SK-N-SH (cell line): ENCODE measurements around the gene PLAGL1. TPM values are rescaled to one million over a fixed set of nuclear protein-coding genes. Genes with fewer than 3 reads are reported as not detected.

Experiments used
- CTCF ChIA-PET: fragments of 300-600, 350-600 bp; formaldehyde crosslinking; extraction: SDS; loops from one replicate; lab custom pipeline; 2021; lab: Yijun Ruan, JAX
- POLR2A ChIA-PET: fragments of 350-600 bp; sonication (Branson Sonifier 250); formaldehyde crosslinking; extraction: SDS; loops from one replicate; lab custom pipeline; 2020; ENCODE audit warnings: antibody characterized with exemption, inconsistent platforms; lab: Yijun Ruan, JAX
- DNase-seq: peaks from one replicate; pipeline ENCODE4 v3.0.0; 2012
- H2AFZ ChIP-seq: fragments of 200-600 bp; sonication (generic); 2 replicates; pipeline ENCODE4 v1.8.1; 2016; ENCODE audit warnings: antibody characterized with exemption, mild to moderate bottlenecking, low read depth
- H3F3A ChIP-seq: fragments of 200-600 bp; sonication (generic); replicated peaks from 2 replicates; pipeline ENCODE3; 2016; ENCODE audit warnings: antibody characterized with exemption, mild to moderate bottlenecking; ENCODE audit not compliant: insufficient read depth
- H3K27ac ChIP-seq, 2 experiments: fragments of 200-500 bp in 1 of 2; fragments of 200-600 bp in 1 of 2; sonication (Bioruptor generic) in 1 of 2; sonication (generic), shearing (Covaris generic) in 1 of 2; 2 replicates each; pipeline versions ENCODE4 v1.5.1 to v1.6.1; 2014 to 2016; ENCODE audit warnings: low read depth in 2 of 2, inconsistent platforms in 1 of 2, low read length in 1 of 2, mild to moderate bottlenecking in 1 of 2, mixed read lengths in 1 of 2
- H3K27me3 ChIP-seq: fragments of 200-600 bp; sonication (generic), shearing (Covaris generic); 2 replicates; pipeline ENCODE4 v1.6.1; 2016; ENCODE audit warnings: mixed run types; ENCODE audit not compliant: insufficient read depth
- H3K36me3 ChIP-seq, 2 experiments: fragments of 200-500 bp in 1 of 2; fragments of 200-600 bp in 1 of 2; sonication (Bioruptor generic) in 1 of 2; sonication (generic) in 1 of 2; replicated peaks in 1 of 2; 2 replicates each; pipeline versions ENCODE3 to v1.5.1; 2014 to 2016; ENCODE audit warnings: low read length in 1 of 2, mild to moderate bottlenecking in 1 of 2; ENCODE audit not compliant: insufficient read depth in 2 of 2, control insufficient read depth in 1 of 2
- H3K4me1 ChIP-seq, 2 experiments: fragments of 200-500 bp in 1 of 2; fragments of 200-600 bp in 1 of 2; sonication (Bioruptor generic) in 1 of 2; sonication (generic), shearing (Covaris generic) in 1 of 2; 2 replicates each; pipeline versions ENCODE4 v1.5.1 to v1.6.1; 2014 to 2016; ENCODE audit warnings: low read depth in 1 of 2, low read length in 1 of 2, mixed run types in 1 of 2; ENCODE audit not compliant: insufficient read depth in 2 of 2, control insufficient read depth in 1 of 2
- H3K4me2 ChIP-seq: fragments of 200-600 bp; sonication (generic), shearing (Covaris generic); 2 replicates; pipeline ENCODE4 v1.6.1; 2017; ENCODE audit warnings: mixed run types
- H3K4me3 ChIP-seq, 2 experiments: fragments of 200-500 bp in 1 of 2; fragments of 200-600 bp in 1 of 2; sonication (Bioruptor generic) in 1 of 2; sonication (generic), shearing (Covaris generic) in 1 of 2; 2 replicates each; pipeline versions ENCODE4 v1.5.1 to v1.8.1; 2014 to 2016; ENCODE audit warnings: low read depth in 2 of 2, inconsistent platforms in 1 of 2, low read length in 1 of 2, mild to moderate bottlenecking in 1 of 2, mixed read lengths in 1 of 2, moderate library complexity in 1 of 2
- H3K79me2 ChIP-seq: fragments of 200-600 bp; sonication (generic); 2 replicates; pipeline ENCODE4 v1.8.1; 2017; ENCODE audit warnings: mild to moderate bottlenecking; ENCODE audit not compliant: insufficient read depth
- H3K9ac ChIP-seq: fragments of 200-600 bp; sonication (generic); 2 replicates; pipeline ENCODE4 v1.6.1; 2017; ENCODE audit warnings: mixed run types
- H3K9me2 ChIP-seq: fragments of 200-600 bp; sonication (generic); 2 replicates; pipeline ENCODE4 v1.6.1; 2017; ENCODE audit warnings: mixed run types
- H3K9me3 ChIP-seq: fragments of 200-600 bp; sonication (generic); 2 replicates; pipeline ENCODE4 v1.6.1; 2017; ENCODE audit warnings: mixed run types, mild to moderate bottlenecking, moderate library complexity
- H4K20me1 ChIP-seq: fragments of 200-600 bp; sonication (generic); 2 replicates; pipeline ENCODE4 v1.6.1; 2017; ENCODE audit warnings: mild to moderate bottlenecking, mixed run types; ENCODE audit not compliant: insufficient read depth
- CHD2 ChIP-seq: fragments of 150-350 bp; IDR thresholded peaks from 2 replicates; pipeline ENCODE4 v1.6.1; 2018; ENCODE audit warnings: low read length; ENCODE audit not compliant: partially characterized antibody
- CTCF ChIP-seq: fragments of 200-600 bp; sonication (generic); IDR thresholded peaks from 2 replicates; pipeline ENCODE4 v1.6.1; 2017; ENCODE audit warnings: antibody characterized with exemption, mild to moderate bottlenecking, moderate library complexity
- ELF1 ChIP-seq: IDR thresholded peaks from 2 replicates; pipeline ENCODE4 v1.4.0; 2012
- EZH2phosphoT487 ChIP-seq: fragments of 200-600 bp; sonication (generic); IDR thresholded peaks from 2 replicates; pipeline ENCODE4 v1.6.1; 2017; ENCODE audit warnings: low read depth, mixed run types, mild to moderate bottlenecking, antibody characterized with exemption, moderate library complexity, borderline replicate concordance
- FOSL2 ChIP-seq: IDR thresholded peaks from 2 replicates; pipeline ENCODE4 v1.4.0; 2012; ENCODE audit warnings: low read depth, mild to moderate bottlenecking, moderate library complexity, borderline replicate concordance
- FOXJ3 ChIP-seq: sonication (generic); formaldehyde crosslinking; IDR thresholded peaks from 2 replicates; pipeline ENCODE4 v1.5.1; 2020; ENCODE audit warnings: mild to moderate bottlenecking, missing genetic modification reagents
- FOXM1 ChIP-seq: IDR thresholded peaks from 2 replicates; pipeline ENCODE4 v1.4.0; 2012; ENCODE audit warnings: low read depth, mild to moderate bottlenecking
- JUND ChIP-seq: IDR thresholded peaks from 2 replicates; pipeline ENCODE4 v1.4.0; 2012
- MXI1 ChIP-seq: IDR thresholded peaks from 2 replicates; pipeline ENCODE4 v1.6.1; 2012; ENCODE audit warnings: mild to moderate bottlenecking, low read depth, low read length, improper control_type of control experiment
- NFIC ChIP-seq: IDR thresholded peaks from 2 replicates; pipeline ENCODE4 v1.4.0; 2012; ENCODE audit warnings: borderline replicate concordance
- NRF1 ChIP-seq: IDR thresholded peaks from 2 replicates; pipeline ENCODE4 v1.6.1; 2012; ENCODE audit warnings: low read depth, mild to moderate bottlenecking, low read length
- POLR2AphosphoS5 ChIP-seq: IDR thresholded peaks from 2 replicates; pipeline ENCODE4 v1.6.1; 2012; ENCODE audit warnings: low read depth, low read length
- RAD21 ChIP-seq: IDR thresholded peaks from 2 replicates; pipeline ENCODE4 v1.6.1; 2012; ENCODE audit warnings: mild to moderate bottlenecking, low read length
- RXRA ChIP-seq: IDR thresholded peaks from 2 replicates; pipeline ENCODE4 v1.4.0; 2012; ENCODE audit warnings: low read depth, mild to moderate bottlenecking, borderline replicate concordance
- SIN3A ChIP-seq: IDR thresholded peaks from 2 replicates; pipeline ENCODE4 v1.6.1; 2012; ENCODE audit warnings: low read depth, mild to moderate bottlenecking, low read length, moderate library complexity, borderline replicate concordance
- SMC3 ChIP-seq: IDR thresholded peaks from 2 replicates; pipeline ENCODE4 v1.6.1; 2012; ENCODE audit warnings: low read depth, low read length, improper control_type of control experiment
- TCF12 ChIP-seq: IDR thresholded peaks from 2 replicates; pipeline ENCODE4 v1.4.0; 2012
- USF1 ChIP-seq: IDR thresholded peaks from 2 replicates; pipeline ENCODE4 v1.4.0; 2012; ENCODE audit warnings: low read depth, borderline replicate concordance
- YY1 ChIP-seq: IDR thresholded peaks from 2 replicates; pipeline ENCODE4 v1.4.0; 2012; ENCODE audit warnings: low read depth, mild to moderate bottlenecking
- WGBS: methylation state at CpG from one replicate; pipeline ENCODE4 v1.1.6; 2017; ENCODE audit warnings: low lambda C conversion rate; 5-methylcytosine and 5-hydroxymethylcytosine counted together
- polyA plus RNA-seq, 3 experiments: library from polyadenylated mRNA; depleted of rRNA; stranded (reverse); fragments of >200 nt; gene quantifications; 2 replicates each; pipeline ENCODE4 v1.2.3, GENCODE V29; 2012
- TF ChIP-seq, protein P1 (sequence below): fragments of 150-350 bp; IDR thresholded peaks from 2 replicates; pipeline ENCODE4 v1.6.1; 2017; ENCODE audit warnings: antibody characterized with exemption, low read length, low read depth, borderline replicate concordance
- TF ChIP-seq, protein P2 (sequence below): fragments of 150-350 bp; IDR thresholded peaks from 2 replicates; pipeline ENCODE4 v1.6.1; 2016; ENCODE audit warnings: mild to moderate bottlenecking, low read depth, low read length

PLAGL1 gene
- polyA plus RNA-seq, 1 of the 3 experiments (the other 2 are of a cell fraction): 25.8 TPM

DNA sequence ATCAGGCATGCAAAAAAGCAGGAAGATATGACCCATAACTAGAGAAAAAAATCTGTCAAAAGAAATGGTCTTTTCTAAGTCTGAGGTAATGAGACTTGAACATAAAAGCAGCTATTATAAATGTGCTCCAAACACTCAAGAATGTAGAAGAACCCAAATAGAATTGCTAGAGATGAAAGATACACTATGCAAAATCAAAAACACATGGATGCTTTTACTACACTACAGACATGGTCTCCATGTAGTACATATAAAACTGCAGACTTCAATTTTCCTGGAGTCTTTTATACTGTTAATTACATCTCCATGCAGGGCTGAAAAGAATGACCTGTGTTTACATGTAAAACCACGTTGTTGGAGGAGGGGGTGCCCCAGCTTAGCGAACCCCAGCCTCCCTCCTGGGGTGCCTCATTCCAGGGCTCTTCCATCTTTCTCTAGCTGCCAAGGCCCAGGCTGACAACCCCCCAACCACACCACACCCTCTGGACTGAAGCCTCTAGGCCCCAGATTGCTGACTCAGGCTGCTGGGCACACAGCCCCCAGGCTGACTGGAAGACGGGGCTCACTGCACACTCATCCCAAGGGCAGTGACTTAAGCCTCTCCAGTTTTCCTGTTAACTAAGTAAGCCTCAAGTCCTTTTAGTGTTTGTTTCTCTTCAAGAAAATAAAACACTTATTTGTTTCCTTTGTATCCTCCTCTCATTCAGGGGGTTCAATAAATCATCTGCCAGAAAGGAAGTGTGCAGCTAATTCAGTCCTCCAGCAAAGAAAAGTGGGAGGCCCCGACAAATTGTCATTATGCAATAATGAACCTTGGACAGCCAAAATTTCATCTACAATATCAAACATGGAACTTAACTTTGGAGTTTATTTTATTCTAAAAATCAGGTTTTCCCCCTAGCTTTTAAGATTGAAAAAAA lies 26.0 kb upstream of the PLAGL1 start:
- TF ChIP-seq POLR2AphosphoS5: no peak
- TF ChIP-seq FOXM1: no peak
- no peak for TF ChIP-seq SIN3A
- TF ChIP-seq MXI1: no peak
- TF ChIP-seq CHD2: no peak
- no peak for TF ChIP-seq YY1
- TF ChIP-seq TCF12: no peak
- no peak for DNase-seq
- H3K27ac ChIP-seq: no peak overlapping the region
- H2AFZ ChIP-seq: no peak overlapping the region
- H3F3A ChIP-seq: no peaks in the 10 kb centered on the region
- H3K9me2 ChIP-seq: no peaks in the 10 kb centered on the region
- H3K9me3 ChIP-seq: no peaks in the 10 kb centered on the region
- ChIA-PET CTCF (interaction anchor here (0.7 kb wide), 1 partner anchor 20 kb away, joined by 3 read pairs; no protein-coding TSS in a partner anchor), POLR2A (no interaction called here)
- no peaks in the 10 kb centered on the region for H3K4me1 ChIP-seq
- H3K4me2 ChIP-seq: no peak overlapping the region
- no peaks in the 10 kb centered on the region for H3K79me2 ChIP-seq
- no peaks in the 10 kb centered on the region for H4K20me1 ChIP-seq
- H3K27me3 ChIP-seq: no peaks in the 10 kb centered on the region
- WGBS: 17% methylated on average over 3 of the region's 4 CpGs
- H3K9ac ChIP-seq: no peak overlapping the region
- H3K4me3 ChIP-seq: no peak overlapping the region
- H3K36me3 ChIP-seq: no peaks in the 10 kb centered on the region

GRCh38 chr6:144029452-144029851 lies 21.4 kb upstream of the PLAGL1 start:
- Histone ChIP-seq H3K9me2 (no peaks in the 10 kb centered on the region), H3K36me3 (no peaks in the 10 kb centered on the region), H4K20me1 (no peaks in the 10 kb centered on the region), H3K79me2 (no peaks in the 10 kb centered on the region), H3K9ac (no peak overlapping the region), H3F3A (no peaks in the 10 kb centered on the region), H3K9me3 (no peaks in the 10 kb centered on the region), H3K4me2 (no peak overlapping the region), H2AFZ (no peak overlapping the region), H3K27ac (no peak overlapping the region), H3K4me3 (no peak overlapping the region), H3K4me1 (no peaks in the 10 kb centered on the region), H3K27me3 (no peaks in the 10 kb centered on the region)
- POLR2A ChIA-PET: no interaction called here
- DNase-seq: no peak
- CTCF ChIA-PET: interaction anchor here (1.9 kb wide), 1 partner anchor 16 kb away, joined by 6 read pairs; no protein-coding TSS in a partner anchor
- 59% methylated on average over 3 of the region's 3 CpGs for WGBS
- TF ChIP-seq, protein P1, sequence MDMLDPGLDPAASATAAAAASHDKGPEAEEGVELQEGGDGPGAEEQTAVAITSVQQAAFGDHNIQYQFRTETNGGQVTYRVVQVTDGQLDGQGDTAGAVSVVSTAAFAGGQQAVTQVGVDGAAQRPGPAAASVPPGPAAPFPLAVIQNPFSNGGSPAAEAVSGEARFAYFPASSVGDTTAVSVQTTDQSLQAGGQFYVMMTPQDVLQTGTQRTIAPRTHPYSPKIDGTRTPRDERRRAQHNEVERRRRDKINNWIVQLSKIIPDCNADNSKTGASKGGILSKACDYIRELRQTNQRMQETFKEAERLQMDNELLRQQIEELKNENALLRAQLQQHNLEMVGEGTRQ: no peak
- TF ChIP-seq NFIC (no peak), RXRA (no peak), EZH2phosphoT487 (no peak), FOXM1 (no peak), USF1 (no peak), FOSL2 (no peak), FOXJ3 (CRISPR knock-in tag) (no peak), CTCF (no peak), JUND (no peak), MXI1 (no peak), ELF1 (no peak), NRF1 (no peak), POLR2AphosphoS5 (no peak), TCF12 (no peak), SMC3 (no peak), RAD21 (no peak)
- TF ChIP-seq, protein P2, sequence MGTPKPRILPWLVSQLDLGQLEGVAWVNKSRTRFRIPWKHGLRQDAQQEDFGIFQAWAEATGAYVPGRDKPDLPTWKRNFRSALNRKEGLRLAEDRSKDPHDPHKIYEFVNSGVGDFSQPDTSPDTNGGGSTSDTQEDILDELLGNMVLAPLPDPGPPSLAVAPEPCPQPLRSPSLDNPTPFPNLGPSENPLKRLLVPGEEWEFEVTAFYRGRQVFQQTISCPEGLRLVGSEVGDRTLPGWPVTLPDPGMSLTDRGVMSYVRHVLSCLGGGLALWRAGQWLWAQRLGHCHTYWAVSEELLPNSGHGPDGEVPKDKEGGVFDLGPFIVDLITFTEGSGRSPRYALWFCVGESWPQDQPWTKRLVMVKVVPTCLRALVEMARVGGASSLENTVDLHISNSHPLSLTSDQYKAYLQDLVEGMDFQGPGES: no peak
